ENCODE results near the gene PLEKHB1.

Gene PLEKHB1

DNA sequence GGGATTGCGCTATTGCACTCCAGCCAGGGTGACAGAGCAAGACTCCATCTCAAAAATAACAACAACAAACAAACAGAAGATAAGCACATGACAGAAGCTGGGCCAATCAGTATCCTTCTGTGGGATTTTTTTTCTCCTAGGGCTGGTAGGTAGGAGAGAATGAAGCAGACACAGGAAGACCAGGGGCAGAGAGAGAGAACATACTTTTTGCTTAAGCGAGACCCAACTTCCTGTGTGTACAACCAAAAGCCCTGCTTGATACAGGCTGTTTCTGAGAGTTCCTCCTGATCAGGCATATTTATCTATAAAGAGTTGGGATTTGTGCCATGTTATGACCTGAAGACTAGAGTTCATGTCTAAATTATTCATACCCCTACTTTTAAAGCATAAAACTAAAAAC is 12.4 kb upstream of the PLEKHB1 start:
- CTCF ChIA-PET = no interaction called here

DNA sequence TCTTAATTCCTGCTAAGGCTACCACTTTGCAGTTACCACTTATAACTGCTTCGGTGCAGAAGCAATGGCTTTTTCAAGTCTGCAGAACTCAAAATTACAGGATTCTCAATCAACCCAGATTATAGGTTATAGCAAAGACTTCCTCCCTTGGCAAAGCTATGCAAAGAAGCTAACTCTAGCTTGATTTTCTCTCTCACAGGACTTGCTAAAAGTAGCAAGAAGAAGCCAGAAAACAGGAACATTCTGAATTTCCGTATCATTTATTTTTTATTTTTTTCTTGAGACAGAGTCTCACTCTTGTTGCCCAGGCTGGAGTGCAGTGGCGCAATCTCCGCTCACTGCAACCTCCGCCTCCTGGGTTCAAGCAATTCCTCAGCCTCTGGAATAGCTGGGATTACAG is 10.7 kb upstream of the PLEKHB1 start:
- ChIA-PET CTCF (interaction anchor here (1.5 kb wide), 1 partner anchor 10 kb away, joined by 4 read pairs; no protein-coding TSS in a partner anchor), POLR2A (no interaction called here)
- TF ChIP-seq SP1 (IDR thresholded peaks at IDR 0.05) (no peak), FOXK2 (IDR thresholded peaks at IDR 0.05) (no peak), BHLHE40 (IDR thresholded peaks at IDR 0.05; ENCODE audit: borderline replicate concordance) (no peak), TARDBP (IDR thresholded peaks at IDR 0.05) (no peak), ZNF384 (IDR thresholded peaks at IDR 0.05) (no peak), CTBP1 (IDR thresholded peaks at IDR 0.05; ENCODE audit: borderline replicate concordance) (no peak), L3MBTL2 (conservative IDR thresholded peaks at IDR 0.05) (no peak)
- TF ChIP-seq, protein P1, sequence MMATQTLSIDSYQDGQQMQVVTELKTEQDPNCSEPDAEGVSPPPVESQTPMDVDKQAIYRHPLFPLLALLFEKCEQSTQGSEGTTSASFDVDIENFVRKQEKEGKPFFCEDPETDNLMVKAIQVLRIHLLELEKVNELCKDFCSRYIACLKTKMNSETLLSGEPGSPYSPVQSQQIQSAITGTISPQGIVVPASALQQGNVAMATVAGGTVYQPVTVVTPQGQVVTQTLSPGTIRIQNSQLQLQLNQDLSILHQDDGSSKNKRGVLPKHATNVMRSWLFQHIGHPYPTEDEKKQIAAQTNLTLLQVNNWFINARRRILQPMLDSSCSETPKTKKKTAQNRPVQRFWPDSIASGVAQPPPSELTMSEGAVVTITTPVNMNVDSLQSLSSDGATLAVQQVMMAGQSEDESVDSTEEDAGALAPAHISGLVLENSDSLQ (IDR thresholded peaks at IDR 0.05) = no peak
- DNase-seq (ENCODE audit: extremely low spot score) = no peak

More for the DNA sequence above, 12.4 kb upstream of the PLEKHB1 start:
- POLR2A ChIA-PET = no interaction called here
- TF ChIP-seq FOXK2 (IDR thresholded peaks at IDR 0.05) (no peak), ELF4 (IDR thresholded peaks at IDR 0.05) (no peak), LEF1 (IDR thresholded peaks at IDR 0.05; ENCODE audit: borderline replicate concordance) (no peak), BHLHE40 (IDR thresholded peaks at IDR 0.05; ENCODE audit: borderline replicate concordance) (no peak), NFRKB (IDR thresholded peaks at IDR 0.05) (no peak), SP1 (IDR thresholded peaks at IDR 0.05) (no peak)
- TF ChIP-seq, protein P1 (IDR thresholded peaks at IDR 0.05) = no peak
- DNase-seq (ENCODE audit: extremely low spot score) = no peak

DNA sequence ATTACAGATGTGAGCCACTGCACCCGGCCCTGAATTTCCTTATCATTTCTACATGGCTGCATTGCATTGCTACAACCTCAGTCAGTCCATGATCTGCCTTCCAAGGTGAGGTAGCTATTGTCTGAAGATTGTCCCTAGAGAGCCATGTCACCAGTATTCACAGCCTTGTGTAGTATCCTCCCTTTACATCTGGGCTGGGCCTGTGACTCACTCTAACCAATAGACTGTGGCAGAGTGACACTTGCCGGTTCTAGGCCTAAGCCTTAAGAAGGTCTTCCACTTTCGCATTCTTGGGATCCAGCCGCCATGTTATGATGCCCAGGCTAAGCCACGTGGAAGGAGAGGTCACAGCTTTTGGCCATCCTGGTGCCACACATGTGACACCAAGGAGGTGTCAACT is 10.1 kb upstream of the PLEKHB1 start:
- ChIA-PET CTCF (interaction anchor here (1.5 kb wide), 1 partner anchor 10 kb away, joined by 4 read pairs; no protein-coding TSS in a partner anchor), POLR2A (no interaction called here)
- no peak for DNase-seq (ENCODE audit: extremely low spot score)
- TF ChIP-seq CTBP1 (IDR thresholded peaks at IDR 0.05; ENCODE audit: borderline replicate concordance) = no peak
- no peak for TF ChIP-seq ZNF384 (IDR thresholded peaks at IDR 0.05)
- TF ChIP-seq, protein P1 (IDR thresholded peaks at IDR 0.05) = no peak
- no peak for TF ChIP-seq NFRKB (IDR thresholded peaks at IDR 0.05)
- no peak for TF ChIP-seq ARNT (IDR thresholded peaks at IDR 0.05)
- TF ChIP-seq ELF4 (IDR thresholded peaks at IDR 0.05) = no peak
- TF ChIP-seq FOXK2 (IDR thresholded peaks at IDR 0.05) = no peak
- TF ChIP-seq SP1 (IDR thresholded peaks at IDR 0.05) = no peak
- TF ChIP-seq L3MBTL2 (conservative IDR thresholded peaks at IDR 0.05) = no peak
- no peak for TF ChIP-seq FOXA1 (IDR thresholded peaks at IDR 0.05)
- no peak for TF ChIP-seq LEF1 (IDR thresholded peaks at IDR 0.05; ENCODE audit: borderline replicate concordance)
- TF ChIP-seq FOXM1 (IDR thresholded peaks at IDR 0.05; ENCODE audit: borderline replicate concordance) = no peak
- no peak for TF ChIP-seq SUZ12 (IDR thresholded peaks at IDR 0.05)
- TF ChIP-seq TARDBP (IDR thresholded peaks at IDR 0.05) = no peak
- no peak for TF ChIP-seq HDGF (IDR thresholded peaks at IDR 0.05; ENCODE audit: borderline replicate concordance)
- no peak for TF ChIP-seq BHLHE40 (IDR thresholded peaks at IDR 0.05; ENCODE audit: borderline replicate concordance)

DNA sequence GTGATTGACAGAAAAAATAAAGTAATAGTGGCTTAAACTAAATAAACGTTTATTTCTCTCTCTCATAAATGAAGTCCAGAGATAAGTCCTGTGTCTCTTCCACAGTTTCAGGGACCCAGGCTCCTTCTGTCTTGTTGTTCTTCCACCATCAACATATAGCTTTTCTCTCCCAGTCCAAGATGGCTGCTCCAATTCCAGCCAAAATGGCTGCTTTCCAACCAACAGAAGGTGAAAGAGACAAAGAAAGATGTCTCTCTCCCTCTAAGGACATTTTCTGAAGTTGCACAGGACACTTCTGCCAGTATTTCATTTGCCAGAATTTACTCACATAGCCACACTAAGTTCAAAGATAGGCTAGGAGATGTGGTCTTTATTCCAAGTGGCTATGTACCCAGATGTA is 9.4 kb upstream of the PLEKHB1 start:
- no peak for DNase-seq (ENCODE audit: extremely low spot score)
- ChIA-PET POLR2A (no interaction called here), CTCF (interaction anchor here (1.5 kb wide), 1 partner anchor 11 kb away, joined by 4 read pairs; no protein-coding TSS in a partner anchor)
- TF ChIP-seq, protein P1 (IDR thresholded peaks at IDR 0.05) = no peak
- TF ChIP-seq ELF4 (IDR thresholded peaks at IDR 0.05) (no peak), ARNT (IDR thresholded peaks at IDR 0.05) (no peak), SP1 (IDR thresholded peaks at IDR 0.05) (no peak), LEF1 (IDR thresholded peaks at IDR 0.05; ENCODE audit: borderline replicate concordance) (no peak), TARDBP (IDR thresholded peaks at IDR 0.05) (no peak), CTBP1 (IDR thresholded peaks at IDR 0.05; ENCODE audit: borderline replicate concordance) (no peak)

DNA sequence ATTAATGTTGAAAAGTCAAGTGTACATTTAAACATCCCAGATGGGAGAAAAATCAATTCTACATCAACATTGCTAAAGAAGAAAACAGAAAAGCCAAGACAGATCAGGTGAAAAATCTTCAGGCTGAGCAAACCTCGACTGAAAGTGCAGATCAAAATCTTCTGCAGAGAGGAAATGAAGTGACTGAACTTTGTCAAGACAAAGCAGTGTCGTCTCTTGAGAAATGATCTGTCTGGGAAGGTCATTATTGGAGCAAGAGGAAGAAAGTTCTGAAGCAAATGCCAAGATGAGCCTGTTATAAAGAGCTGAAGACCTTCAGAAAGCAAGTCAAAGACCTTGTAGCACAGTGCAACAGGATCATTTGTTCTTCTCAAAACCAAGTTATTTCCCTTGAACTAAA is 5.8 kb upstream of the PLEKHB1 start:
- POLR2A ChIA-PET = no interaction called here

More for the DNA sequence above, 5.8 kb upstream of the PLEKHB1 start:
- no peak for DNase-seq (ENCODE audit: extremely low spot score)
- no peak for TF ChIP-seq SP1 (IDR thresholded peaks at IDR 0.05)
- TF ChIP-seq, protein P1 (IDR thresholded peaks at IDR 0.05) = no peak
- no peak for TF ChIP-seq HDGF (IDR thresholded peaks at IDR 0.05; ENCODE audit: borderline replicate concordance)
- no peak for TF ChIP-seq SUZ12 (IDR thresholded peaks at IDR 0.05)
- no peak for TF ChIP-seq ZNF384 (IDR thresholded peaks at IDR 0.05)
- TF ChIP-seq FOXK2 (IDR thresholded peaks at IDR 0.05) = no peak
- no peak for TF ChIP-seq LEF1 (IDR thresholded peaks at IDR 0.05; ENCODE audit: borderline replicate concordance)
- no peak for TF ChIP-seq CTBP1 (IDR thresholded peaks at IDR 0.05; ENCODE audit: borderline replicate concordance)
- TF ChIP-seq L3MBTL2 (conservative IDR thresholded peaks at IDR 0.05) = no peak
- TF ChIP-seq BHLHE40 (IDR thresholded peaks at IDR 0.05; ENCODE audit: borderline replicate concordance) = no peak
- TF ChIP-seq ARNT (IDR thresholded peaks at IDR 0.05) = no peak
- CTCF ChIA-PET = interaction anchor here (2.4 kb wide), 1 partner anchor 15 kb away, joined by 11 read pairs; no protein-coding TSS in a partner anchor

Data from HEK293T (cell line).